ENCODE results near the gene MEAF6. TPM values are rescaled to one million over a fixed set of nuclear protein-coding genes. Genes with fewer than 3 reads are reported as not detected.

Gene MEAF6
- total and polyA plus RNA-seq, 2 of the 4 experiments (the other 2 are of a cell fraction) = 36.2 to 40.7 TPM

DNA sequence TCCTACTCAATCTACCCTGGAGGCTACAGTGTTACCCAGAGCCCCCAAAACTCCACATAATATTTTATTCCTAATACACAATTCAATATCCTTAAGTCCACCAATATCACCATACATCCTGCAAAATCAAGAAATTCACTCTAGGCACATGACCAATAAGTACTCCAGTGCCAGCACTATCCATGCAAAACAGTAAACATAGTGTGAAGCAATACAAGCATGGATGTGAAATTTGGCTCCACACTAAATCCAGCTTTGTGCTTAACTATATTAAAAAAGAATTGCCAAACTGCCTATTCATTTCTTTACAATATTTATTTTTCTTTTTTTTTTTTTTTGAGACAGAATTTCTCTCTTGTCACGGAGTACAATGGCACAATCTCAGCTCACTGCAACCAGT is 3.0 kb upstream of the MEAF6 start:
- Histone ChIP-seq H2BK120ac (ENCODE audit: low read depth, low read length) (no peak overlapping the region), H3K4me3 (ENCODE audit: insufficient read depth, low read depth, low read length) (no peak overlapping the region), H3K27ac (ENCODE audit: insufficient read depth, low read length) (no peak overlapping the region), H3K18ac (ENCODE audit: low read depth, low read length) (no peak overlapping the region), H3K9ac (ENCODE audit: low read depth, low read length) (no peak overlapping the region), H4K8ac (ENCODE audit: low read depth in 2 of 2, low read length in 2 of 2) (no peak overlapping the region), H3K4ac (ENCODE audit: low read depth, low read length) (no peak overlapping the region), H2AFZ (replicated peaks; ENCODE audit: low read length, poor library complexity) (no peak overlapping the region), H4K20me1 (ENCODE audit: insufficient read depth, low read length) (peaks cover 8% of the 10 kb centered on the region; the same call in 1 of the 2 replicates), H2BK20ac (ENCODE audit: low read depth, low read length) (no peak overlapping the region), H3K9me1 (ENCODE audit: insufficient read depth, low read length) (no peaks in the 10 kb centered on the region; the same call in 1 of the 2 replicates), H3K36me3 (ENCODE audit: control insufficient read depth, insufficient read depth, low read length) (peaks cover 4% of the 10 kb centered on the region), H2AK9ac (replicated peaks; ENCODE audit: low read depth, low read length, poor library complexity) (no peak overlapping the region), H4K5ac (ENCODE audit: low read depth, low read length) (no peak overlapping the region), H2AK5ac (ENCODE audit: low read depth, low read length) (no peak overlapping the region), H3K56ac (ENCODE audit: extremely low read depth, insufficient read depth, low read length) (no peak overlapping the region), H2BK15ac (ENCODE audit: low read depth, low read length) (no peak overlapping the region), H3K14ac (replicated peaks; ENCODE audit: low read depth, low read length) (no peak overlapping the region), H3K23ac (ENCODE audit: low read depth, low read length) (no peak overlapping the region), H3K27me3 (ENCODE audit: control insufficient read depth, insufficient read depth, low read length) (no peaks in the 10 kb centered on the region), H2BK5ac (ENCODE audit: low read depth, low read length, poor library complexity, severe bottlenecking) (no peak overlapping the region), H4K91ac (ENCODE audit: insufficient read depth, low read depth, low read length) (no peak overlapping the region), H3K4me1 (ENCODE audit: control insufficient read depth, insufficient read depth, low read length) (peaks cover 2% of the 10 kb centered on the region; the same call in 1 of the 2 replicates), H3K9me3 (ENCODE audit: control insufficient read depth, insufficient read depth, low read length) (no peaks in the 10 kb centered on the region), H3K4me2 (ENCODE audit: low read depth, low read length) (no peak overlapping the region), H3K79me1 (ENCODE audit: low read depth in 1 of 2, low read length in 2 of 2) (peaks cover 7 to 13% of the 10 kb centered on the region in 2 experiments; a peak in 3 of 4 replicates)
- 50% methylated on average over 1 of the region's 1 CpG; no CpG with 5 or more reads in 1 of the 2 experiments for WGBS, 2 experiments (ENCODE audit: extremely low coverage in 2 of 2, insufficient read length in 1 of 2)
- BruUV-seq (replicated peaks) = no TSS peak
- intact Hi-C loops (cut with micrococcal nuclease) (no loop called here), in situ Hi-C loops (cut with MboI; ENCODE audit: low sequenced_read_pairs) (no loop called here), dilution Hi-C loops (cut with HindIII; ENCODE audit: low sequenced_read_pairs, unreplicated experiment) (no loop called here)
- POLR2A ChIA-PET (ENCODE audit: unreplicated experiment) = no interaction called here
- CTCF ChIA-PET = interaction anchor here (0.6 kb wide), 1 partner anchor 1400 kb away, joined by 3 read pairs; no protein-coding TSS in a partner anchor
- TF ChIP-seq BHLHE40 (IDR thresholded peaks at IDR 0.05; ENCODE audit: low read depth, low read length) (no peak), FOS (IDR thresholded peaks at IDR 0.05; ENCODE audit: low read depth, low read length) (no peak), MAFK (IDR thresholded peaks at IDR 0.05; ENCODE audit: low read depth, low read length) (no peak), MXI1 (IDR thresholded peaks at IDR 0.05; ENCODE audit: borderline replicate concordance, low read depth, low read length) (no peak), MAZ (IDR thresholded peaks at IDR 0.05; ENCODE audit: borderline replicate concordance, low read depth, low read length) (no peak), RFX5 (IDR thresholded peaks at IDR 0.05; ENCODE audit: low read depth, low read length) (no peak), CHD1 (IDR thresholded peaks at IDR 0.05; ENCODE audit: low read depth, low read length) (no peak)
- TF ChIP-seq, protein P1, sequence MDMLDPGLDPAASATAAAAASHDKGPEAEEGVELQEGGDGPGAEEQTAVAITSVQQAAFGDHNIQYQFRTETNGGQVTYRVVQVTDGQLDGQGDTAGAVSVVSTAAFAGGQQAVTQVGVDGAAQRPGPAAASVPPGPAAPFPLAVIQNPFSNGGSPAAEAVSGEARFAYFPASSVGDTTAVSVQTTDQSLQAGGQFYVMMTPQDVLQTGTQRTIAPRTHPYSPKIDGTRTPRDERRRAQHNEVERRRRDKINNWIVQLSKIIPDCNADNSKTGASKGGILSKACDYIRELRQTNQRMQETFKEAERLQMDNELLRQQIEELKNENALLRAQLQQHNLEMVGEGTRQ (IDR thresholded peaks at IDR 0.05; ENCODE audit: low read depth, low read length) = no peak
- no peak for ATAC-seq (ENCODE audit: low read depth)
- DNase-seq = no peak
